ENCODE results near the gene TINAGL1.

GRCh38 chr1:31571340-31572295 is 4.7 kb upstream of the TINAGL1 start:
- TF ChIP-seq CTCF (IDR thresholded peaks at IDR 0.05; ENCODE audit: insufficient read depth, low read depth, low read length) = no peak
- no peak for TF ChIP-seq EZH2 (IDR thresholded peaks at IDR 0.05; ENCODE audit: insufficient read depth, low read length)

Data from astrocyte (in vitro differentiated cells and primary cell).